NCI-H345 (cell line): Measurements from ENCODE around the gene CNPY1.
"Not testable (repeated sequence)": the region's sequence is repeated elsewhere in the genome, so short reads cannot be mapped to it uniquely, and the experiment has no call there.

Experiments
- DNase-seq: peaks from one replicate; lab custom pipeline; 2025; lab: John Stamatoyannopoulos, UW

Gene CNPY1

GRCh38 chr7:155578016-155578415 lies 31.7 kb upstream of the CNPY1 start:
- DNase-seq = no peak

- DNase-seq = no peak
Measured at GRCh38 chr7:155577509-155577905, 31.1 kb upstream of the CNPY1 start.

DNA sequence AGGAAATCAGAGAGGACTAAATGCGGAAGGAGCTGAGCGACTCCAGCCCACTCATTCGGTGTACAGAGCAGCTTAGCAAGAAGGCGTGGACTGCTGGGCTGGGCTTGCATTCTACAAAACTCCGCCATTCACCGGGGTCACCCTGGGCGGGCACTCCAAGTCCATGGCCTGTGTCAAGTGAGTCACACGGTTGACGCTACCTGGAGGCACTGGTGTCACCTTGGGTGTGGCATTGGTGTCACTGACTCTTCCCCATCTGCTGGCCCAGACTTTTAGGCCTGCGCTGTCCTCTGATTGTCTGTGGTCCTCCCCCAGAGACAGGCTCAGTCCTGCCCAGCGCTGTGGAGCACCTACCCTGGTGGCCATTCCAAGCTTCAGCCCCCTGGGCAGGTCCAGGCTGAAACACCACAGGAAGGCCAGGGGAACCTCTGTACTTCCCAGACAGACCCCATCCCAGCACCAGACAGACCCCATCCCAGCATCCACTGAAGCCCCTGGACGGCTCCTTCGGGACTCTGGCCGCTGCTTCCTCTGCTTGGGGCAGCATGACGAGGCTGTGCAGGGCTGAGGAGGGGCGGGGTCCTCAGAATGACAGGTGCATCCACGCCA lies 30.6 kb upstream of the CNPY1 start:
- DNase-seq = no peak

DNA sequence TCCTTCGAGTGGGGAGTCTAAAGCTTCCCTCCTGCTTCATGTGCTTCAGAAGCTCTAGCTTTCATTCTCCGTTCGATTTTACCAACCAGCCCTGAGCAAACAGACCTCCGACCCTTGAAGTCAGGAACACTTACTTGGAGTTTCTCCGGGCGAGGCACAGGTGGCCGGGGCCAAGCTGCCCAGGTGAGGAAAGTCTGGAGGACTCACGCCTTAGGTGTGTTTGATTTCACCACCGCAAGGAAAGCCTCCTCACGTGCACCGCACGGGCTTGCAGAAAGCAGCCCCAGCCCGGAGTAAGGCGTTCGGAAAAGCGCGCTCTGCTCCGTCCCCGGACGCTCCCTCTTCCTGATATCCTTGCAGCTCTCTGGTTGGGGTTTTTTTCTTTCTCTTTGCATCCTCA lies 30.1 kb upstream of the CNPY1 start:
- no peak for DNase-seq

DNA sequence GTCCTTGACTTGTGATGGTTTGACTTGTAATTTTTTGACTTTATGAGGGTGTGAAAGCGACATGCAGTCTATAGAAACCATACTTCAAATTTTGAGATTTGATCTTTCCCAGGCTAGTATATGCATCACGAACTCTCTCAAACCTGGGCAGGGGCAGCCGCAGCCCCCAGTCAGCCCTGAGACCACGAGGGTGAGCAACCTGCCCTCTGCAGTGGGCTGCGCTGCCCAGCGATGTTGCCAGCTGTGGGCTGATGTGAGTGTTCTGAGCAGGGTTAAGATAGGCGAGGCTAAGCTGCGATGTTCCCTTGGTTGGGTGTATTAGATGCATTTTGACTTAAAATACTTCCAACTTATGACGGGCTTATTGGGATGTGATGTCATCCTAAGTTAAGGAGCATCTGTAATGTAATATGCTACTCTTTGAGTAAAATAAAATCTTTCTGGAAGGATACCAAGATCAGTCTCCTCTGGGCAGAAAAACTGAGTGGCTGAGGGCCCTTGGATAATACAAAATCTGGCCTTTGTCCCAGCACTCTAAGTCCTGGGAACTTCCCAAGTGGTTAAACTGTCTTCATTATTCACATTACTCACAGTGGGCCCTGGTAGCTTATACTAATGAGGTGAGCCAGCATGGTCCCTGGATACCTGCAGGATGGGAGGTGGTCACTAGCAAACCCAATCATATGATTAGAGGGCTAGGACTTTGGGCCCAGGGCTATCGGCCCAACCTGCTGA lies 28.4 kb upstream of the CNPY1 start:
- DNase-seq = no peak

DNA sequence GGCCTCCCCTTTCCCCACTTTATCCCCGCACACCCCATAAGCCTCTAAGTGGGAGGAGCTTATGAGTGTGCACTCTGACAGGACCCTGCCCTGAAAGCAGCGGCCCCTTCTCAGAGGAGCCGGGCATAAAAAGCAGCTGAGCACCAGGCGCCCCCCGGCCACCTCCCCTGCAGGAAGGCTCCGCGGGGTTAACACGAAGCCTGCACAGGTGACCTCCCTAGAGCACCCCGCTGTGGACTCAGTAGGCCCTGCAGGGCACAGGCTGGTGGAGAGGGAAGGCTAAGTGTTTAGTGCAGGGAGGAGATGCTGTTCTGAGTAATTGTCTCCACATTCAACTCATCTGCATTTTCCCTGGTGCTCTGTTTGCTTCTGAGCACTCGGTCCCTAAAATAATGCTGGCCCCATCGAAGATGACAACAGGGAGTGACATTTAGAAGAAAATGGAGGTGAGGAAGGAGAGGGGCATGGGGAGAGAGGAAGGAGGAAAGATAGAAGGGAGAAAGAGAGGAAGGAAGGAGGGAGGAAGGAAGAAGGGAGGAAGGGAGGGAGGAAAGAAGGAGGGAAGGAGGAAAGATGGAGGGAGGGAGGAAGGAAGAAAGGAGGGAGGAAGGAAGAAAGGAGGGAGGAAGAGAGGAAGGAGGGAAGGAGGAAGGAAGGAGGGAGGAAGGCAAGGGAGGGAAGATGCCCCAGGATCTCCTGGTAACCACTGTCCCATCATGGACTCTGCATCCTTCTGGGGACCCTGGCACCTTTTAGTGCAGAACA lies 25.4 kb upstream of the CNPY1 start:
- DNase-seq = no peak

DNA sequence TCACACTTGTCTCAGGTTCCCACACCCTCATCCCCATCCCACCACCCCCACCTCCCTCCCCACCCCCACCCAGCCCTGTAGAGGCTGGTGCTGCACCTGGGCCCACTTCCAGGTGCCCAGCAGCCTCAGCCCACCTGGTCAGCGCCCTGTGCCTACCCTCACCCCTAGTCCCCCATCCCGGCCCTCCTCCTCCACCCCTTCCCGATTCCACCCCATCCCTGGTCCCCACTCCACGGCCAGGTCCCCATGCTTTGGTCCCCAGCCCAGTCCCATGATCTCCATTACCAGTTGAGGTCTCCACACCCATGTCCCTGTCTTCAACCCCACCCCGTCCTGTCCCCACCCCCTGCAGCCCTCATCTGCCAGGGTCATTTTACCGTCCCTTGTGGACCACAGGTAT lies 24.6 kb upstream of the CNPY1 start:
- DNase-seq = no peak

DNA sequence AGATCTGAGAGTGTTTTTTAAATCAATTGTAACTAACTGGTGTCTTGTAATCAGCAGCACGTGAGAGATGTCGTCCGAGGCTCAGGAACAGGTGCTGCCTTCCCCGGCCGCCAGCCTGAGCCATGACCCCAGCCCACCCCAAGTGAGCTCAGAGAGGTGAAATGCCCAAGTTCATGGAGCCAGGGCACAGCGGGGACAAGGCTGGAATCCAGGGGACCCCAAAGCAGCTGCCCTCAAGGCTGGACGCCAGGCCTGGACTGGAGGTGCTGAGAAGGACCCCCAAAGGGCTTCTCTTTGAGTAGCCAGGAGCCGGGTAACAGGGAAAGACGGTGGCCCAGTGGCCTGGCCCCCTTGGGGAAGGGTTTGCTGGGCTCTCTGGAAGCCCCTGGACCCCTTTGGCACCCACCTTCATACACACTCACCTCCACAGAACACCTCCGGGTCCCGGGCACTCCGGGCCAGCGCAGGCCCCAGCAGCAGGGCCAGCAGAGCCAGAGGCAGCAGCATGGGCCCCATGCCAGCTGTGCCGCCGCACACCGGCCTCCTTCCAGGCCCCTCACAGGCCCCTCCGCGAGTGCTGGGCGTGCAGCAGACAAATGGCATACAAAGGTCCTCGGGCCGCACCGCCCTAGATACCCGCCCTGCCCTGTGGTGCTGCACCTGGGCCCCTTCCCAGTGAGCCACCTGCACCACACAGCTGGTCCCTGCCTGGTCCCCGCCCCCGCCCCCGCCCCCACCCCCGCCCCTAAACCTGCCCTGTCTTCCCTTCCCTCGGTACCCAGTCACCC lies 24.0 kb upstream of the CNPY1 start:
- no peak for DNase-seq

- DNase-seq = no peak
Measured at GRCh38 chr7:155569681-155570080, 23.3 kb upstream of the CNPY1 start.

- DNase-seq = no peak
Measured at GRCh38 chr7:155568842-155569494, 22.6 kb upstream of the CNPY1 start.

GRCh38 chr7:155568333-155568660 lies 21.9 kb upstream of the CNPY1 start:
- no peak for DNase-seq

GRCh38 chr7:155567646-155568332 lies 21.4 kb upstream of the CNPY1 start:
- no peak for DNase-seq

- DNase-seq = no peak
Measured at GRCh38 chr7:155566011-155566836, 19.9 kb upstream of the CNPY1 start.

DNA sequence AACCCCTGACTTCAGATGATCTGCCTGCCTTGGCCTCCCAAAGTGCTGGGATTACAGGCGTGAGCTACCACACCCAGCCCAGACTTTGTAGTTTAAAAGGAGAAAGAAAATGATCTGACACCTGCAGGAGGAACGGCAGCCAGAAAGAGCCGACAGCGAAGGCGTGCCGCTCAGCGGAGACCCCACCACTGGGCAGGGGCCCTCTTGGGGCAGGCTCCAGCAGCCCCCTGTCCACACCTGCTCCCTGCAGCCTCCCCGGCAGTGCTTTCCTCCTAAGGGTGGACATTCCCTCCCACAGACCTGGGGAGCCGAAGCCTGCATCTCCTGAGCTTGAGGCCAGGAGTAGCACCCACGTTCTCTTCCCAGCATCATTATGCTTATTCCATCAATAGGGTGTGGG lies 19.2 kb upstream of the CNPY1 start:
- no peak for DNase-seq

DNA sequence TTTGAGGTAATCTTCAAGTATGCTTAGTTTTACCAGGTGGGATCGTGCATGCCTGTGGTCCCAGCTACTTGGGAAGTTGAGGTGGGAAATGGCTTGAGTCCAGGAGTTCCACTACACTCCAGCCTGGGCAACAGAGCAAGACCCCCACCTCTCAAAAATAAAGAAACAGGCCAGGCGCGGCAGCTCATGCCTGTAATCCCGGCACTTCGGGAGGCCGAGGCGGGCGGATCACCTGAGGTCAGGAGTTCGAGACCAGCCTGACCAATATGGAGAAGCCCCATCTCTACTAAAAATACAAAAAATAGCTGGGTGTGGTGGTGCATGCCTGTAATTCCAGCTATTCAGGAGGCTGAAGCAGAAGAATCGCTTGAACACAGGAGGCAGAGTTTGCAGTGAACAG lies 16.6 kb upstream of the CNPY1 start:
- DNase-seq = not testable (repeated sequence)

GRCh38 chr7:155562106-155562505 lies 15.7 kb upstream of the CNPY1 start:
- no peak for DNase-seq

DNA sequence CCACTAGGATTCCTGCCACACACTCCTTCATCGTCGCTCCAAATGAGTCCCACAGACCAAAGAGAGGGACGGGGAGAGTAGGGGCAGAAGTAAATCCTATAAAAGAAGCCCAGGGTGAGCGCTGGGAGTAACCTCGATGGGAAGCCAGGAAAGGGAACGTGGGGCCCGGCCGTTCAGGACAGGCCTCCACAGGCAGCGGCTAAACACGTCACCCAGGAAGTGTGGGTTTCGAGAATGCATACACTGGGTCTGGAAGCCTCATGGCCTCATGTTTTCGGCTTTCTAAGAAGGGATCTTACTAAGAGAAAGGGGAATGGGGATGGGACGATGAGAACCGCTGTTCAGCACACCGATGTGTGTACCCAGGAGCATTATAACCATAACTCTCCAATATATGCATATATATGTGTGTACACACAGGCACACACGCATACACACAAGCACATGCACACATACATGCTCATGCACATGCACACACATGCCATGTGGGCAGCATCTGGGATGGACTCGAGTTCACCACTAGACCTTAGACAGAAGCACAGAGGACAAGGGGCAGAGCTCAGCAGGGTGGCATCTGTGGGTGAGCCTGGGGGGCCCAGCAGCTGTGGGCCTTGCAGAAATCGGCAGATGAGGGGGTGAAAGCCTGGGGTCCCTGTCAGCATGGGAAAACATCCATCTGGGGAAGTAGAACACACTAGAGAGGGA lies 14.8 kb upstream of the CNPY1 start:
- DNase-seq = no peak

GRCh38 chr7:155560196-155560885 lies 14.0 kb upstream of the CNPY1 start:
- no peak for DNase-seq

- no peak for DNase-seq
Measured at GRCh38 chr7:155559519-155560108, 13.3 kb upstream of the CNPY1 start.
